ENCODE measurements around the gene RAB31.
"Not testable (repeated sequence)": the region's sequence is repeated elsewhere in the genome, so short reads cannot be mapped to it uniquely, and the experiment has no call there.

RAB31 gene

DNA sequence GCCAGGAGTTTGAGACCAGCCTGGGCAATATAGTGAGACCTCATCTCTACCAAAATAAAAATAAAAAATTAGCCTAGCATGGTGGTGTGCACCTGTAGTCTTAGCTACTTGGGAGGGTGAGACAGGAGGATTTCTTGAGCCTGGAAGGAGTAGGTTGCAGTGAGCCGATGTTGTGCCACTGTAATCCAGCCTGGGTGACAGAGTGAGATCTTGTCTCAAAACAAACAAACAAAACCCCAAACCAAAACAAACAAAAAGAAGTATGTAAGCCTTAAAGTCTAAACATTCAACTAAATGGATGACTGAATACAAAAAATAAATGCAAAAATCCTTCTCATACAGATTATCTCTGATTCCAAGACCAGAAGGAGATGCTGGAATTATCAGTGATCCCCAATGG is 58.6 kb downstream of the RAB31 start:
- Histone ChIP-seq H3K9me3 (peaks cover 3% of the 10 kb centered on the region), H3K4me2 (peak overlapping the region; percentile 87), H3K27me3 (no peaks in the 10 kb centered on the region), H3K9ac (peak overlapping the region; percentile 46; the same call in 1 of the 2 replicates), H4K20me1 (no peaks in the 10 kb centered on the region), H3K36me3 (no peaks in the 10 kb centered on the region), H3K4me3 (no peak overlapping the region), H3K27ac (peak overlapping the region; percentile 85), H3K4me1 (peaks cover 34% of the 10 kb centered on the region)
- TF ChIP-seq Cebpa-rat (IDR thresholded peaks at IDR 0.05) = no peak

DNA sequence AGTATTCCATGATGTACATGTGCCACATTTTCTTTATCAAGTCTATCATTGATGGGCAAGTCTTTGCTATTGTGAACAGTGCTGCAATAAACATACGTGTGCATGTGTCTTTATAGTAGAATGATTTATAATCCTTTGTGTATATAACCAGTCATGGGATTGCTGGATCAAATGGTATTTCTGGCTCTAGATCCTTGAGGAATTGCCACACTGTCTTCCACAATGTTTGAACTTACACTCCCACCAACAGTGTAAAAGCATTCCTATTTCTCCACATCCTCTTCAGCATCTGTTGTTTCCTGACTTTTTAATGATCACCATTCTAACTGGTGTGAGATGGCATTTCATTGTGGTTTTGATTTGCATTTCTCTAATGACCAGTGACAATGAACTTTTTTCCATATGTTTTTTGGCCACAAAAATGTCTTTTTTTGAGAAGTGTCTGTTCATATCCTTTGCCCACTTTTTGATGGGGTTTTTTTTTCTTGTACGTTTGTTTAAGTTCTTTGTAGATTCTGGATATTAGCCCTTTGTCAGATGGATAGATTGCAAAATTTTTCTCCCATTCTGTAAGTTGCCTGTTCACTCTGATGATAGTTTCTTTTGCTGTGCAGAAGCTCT is 60.1 kb downstream of the RAB31 start:
- not testable (repeated sequence) for H3K36me3 ChIP-seq, H3K9ac ChIP-seq, H3K4me2 ChIP-seq, H4K20me1 ChIP-seq, H3K27me3 ChIP-seq, H3K27ac ChIP-seq, H3K9me3 ChIP-seq, H3K4me3 ChIP-seq
- peaks cover 22% of the 10 kb centered on the region for H3K4me1 ChIP-seq

DNA sequence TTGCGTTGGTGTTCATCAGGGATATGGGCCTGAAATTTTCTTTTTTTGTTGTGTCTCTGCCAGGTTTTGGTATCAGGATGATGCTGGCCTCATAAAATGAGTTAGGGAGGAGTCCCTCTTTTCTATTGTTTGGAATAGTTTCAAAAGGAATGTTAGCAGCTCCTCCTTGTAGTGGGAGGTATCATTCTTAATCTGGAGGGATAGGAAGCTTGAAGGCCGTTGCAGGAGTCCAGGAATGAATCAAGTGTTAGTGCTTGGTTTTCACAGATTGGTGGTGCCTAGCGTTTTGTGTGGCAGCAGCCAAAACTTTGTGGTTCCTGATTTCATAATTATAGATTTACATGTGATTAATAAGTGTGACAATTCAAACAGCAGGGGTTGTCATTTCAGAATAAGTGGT is 62.0 kb downstream of the RAB31 start:
- not testable (repeated sequence) for H3K36me3 ChIP-seq, H3K9me3 ChIP-seq, H3K4me2 ChIP-seq, H4K20me1 ChIP-seq, H3K27me3 ChIP-seq, H3K9ac ChIP-seq, H3K27ac ChIP-seq, H3K4me3 ChIP-seq
- peaks cover 18% of the 10 kb centered on the region for H3K4me1 ChIP-seq

DNA sequence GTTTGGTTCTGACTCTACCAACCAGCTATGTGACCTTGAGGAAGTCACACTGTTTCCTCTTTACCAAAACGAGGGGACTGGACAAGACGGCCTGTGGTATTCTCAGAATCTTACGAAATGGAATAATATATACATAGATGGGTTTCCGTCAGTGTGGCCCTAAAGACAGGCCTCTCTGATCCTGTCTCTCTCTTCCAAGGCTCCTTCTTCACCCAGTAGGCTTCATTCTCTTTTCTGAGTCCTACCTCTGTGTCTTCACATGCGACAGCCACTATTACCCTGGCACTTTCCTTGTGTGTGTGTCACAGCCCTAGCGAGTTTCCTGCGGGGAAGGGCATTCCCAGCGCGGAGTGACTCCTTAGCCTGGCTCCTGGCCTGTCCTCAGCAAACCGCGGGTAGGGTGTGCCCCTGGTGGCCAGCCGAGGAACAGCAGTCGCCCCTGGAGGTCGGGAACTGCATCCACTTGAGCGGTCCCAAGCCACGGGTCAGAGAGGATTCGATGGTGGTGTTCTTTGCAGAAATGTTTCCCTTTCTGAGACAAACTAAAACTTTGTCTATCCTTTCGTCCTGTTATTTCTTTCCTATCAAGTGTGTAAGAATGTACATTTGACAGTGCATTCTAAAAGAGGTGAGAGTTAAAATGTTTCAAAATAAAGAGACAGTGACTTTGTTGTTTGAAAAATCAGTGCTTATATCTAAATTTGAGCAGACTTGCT is 63.3 kb downstream of the RAB31 start:
- H3K9me3 ChIP-seq = peaks cover 3% of the 10 kb centered on the region
- no peaks in the 10 kb centered on the region for H3K27me3 ChIP-seq
- H3K27ac ChIP-seq = no peak overlapping the region
- no peaks in the 10 kb centered on the region for H3K36me3 ChIP-seq
- peaks cover 5% of the 10 kb centered on the region for H3K4me1 ChIP-seq
- no peak overlapping the region for H3K9ac ChIP-seq
- no peaks in the 10 kb centered on the region for H4K20me1 ChIP-seq
- no peak overlapping the region for H3K4me2 ChIP-seq
- H3K4me3 ChIP-seq = no peak overlapping the region
- no peak for TF ChIP-seq Cebpa-rat (IDR thresholded peaks at IDR 0.05)

DNA sequence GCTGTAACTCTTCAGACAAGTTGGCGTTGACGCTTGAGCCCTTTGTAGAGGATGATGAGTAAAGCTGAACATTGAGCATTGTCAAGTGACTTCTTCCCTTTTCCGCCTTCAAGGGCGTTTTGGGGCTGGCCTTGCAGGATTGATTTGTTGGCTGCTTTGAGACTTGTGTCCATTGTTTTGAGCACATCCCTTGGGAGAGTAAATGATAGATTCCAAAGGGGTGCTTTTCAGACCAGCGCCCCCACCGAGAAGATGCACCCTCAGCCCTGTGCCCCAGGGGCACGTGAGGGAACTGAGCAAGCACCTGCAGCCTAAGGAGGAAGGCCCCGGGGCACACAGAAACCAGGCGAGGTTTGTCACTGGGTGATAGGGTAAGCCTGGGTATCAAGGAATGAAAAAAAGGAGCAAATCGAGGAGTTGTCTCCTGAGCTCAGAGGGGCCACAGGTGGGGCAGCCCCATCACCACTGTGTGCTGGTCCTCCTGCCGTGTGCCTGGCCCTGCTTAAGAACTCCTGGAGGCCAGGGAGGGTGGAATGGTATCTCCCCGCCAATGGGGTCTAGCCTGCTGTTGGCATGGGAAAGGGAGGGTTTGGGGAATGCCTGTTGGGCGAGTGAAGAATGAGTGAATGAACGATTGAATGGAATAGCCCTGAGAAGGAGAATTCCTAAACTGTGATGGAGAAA is 64.0 kb downstream of the RAB31 start:
- no peaks in the 10 kb centered on the region for H3K4me1 ChIP-seq
- H3K36me3 ChIP-seq = no peaks in the 10 kb centered on the region
- H3K27ac ChIP-seq = no peak overlapping the region
- H3K27me3 ChIP-seq = no peaks in the 10 kb centered on the region
- H3K4me2 ChIP-seq = no peak overlapping the region
- H3K9me3 ChIP-seq = peaks cover 3% of the 10 kb centered on the region
- H3K9ac ChIP-seq = no peak overlapping the region
- H3K4me3 ChIP-seq = no peak overlapping the region
- no peak for TF ChIP-seq Cebpa-rat (IDR thresholded peaks at IDR 0.05)
- no peaks in the 10 kb centered on the region for H4K20me1 ChIP-seq

DNA sequence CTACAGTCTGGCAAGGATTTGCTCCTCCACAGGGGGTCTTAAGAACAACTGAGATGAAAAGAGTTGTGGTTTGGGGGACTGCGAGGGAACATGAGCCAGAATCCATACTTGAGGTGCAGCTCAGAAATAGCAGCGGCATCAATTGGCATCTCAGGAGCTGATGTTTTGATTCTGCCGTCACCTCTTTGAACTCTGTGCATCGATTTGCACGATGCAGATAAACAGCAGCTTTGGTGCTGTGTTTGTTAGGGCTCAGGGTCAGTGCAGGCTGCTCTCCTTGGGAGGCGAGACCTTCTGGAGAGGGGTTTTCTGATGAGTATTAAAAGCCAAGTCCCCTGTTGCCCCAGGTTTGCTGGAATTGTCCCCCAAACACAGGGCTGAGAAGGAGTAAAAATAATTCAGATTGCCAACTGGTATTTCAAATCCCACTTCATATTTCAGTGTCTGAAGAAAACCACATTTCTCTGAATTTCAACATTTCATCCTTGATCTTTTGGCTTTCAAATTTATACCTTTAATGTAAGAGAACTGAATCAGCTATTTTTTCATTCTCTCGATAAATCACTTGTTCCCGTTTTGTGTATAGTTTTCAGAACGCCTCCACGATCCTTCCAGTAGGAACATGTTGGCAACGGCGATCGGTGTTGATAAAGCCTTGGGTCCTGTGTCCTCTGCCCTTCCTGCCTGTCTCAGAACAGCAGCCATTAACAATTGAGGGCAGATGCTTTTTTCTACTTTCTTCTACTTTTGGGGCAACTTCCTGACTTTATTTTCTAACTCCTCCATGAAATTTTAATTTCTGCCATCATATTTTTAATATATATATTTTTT is 65.0 kb downstream of the RAB31 start:
- Histone ChIP-seq H3K4me1 (no peaks in the 10 kb centered on the region), H3K4me2 (no peak overlapping the region), H3K9me3 (peaks cover 3% of the 10 kb centered on the region), H3K27me3 (no peaks in the 10 kb centered on the region), H4K20me1 (no peaks in the 10 kb centered on the region), H3K27ac (no peak overlapping the region), H3K9ac (no peak overlapping the region), H3K4me3 (no peak overlapping the region), H3K36me3 (no peaks in the 10 kb centered on the region)
- no peak for TF ChIP-seq Cebpa-rat (IDR thresholded peaks at IDR 0.05)

DNA sequence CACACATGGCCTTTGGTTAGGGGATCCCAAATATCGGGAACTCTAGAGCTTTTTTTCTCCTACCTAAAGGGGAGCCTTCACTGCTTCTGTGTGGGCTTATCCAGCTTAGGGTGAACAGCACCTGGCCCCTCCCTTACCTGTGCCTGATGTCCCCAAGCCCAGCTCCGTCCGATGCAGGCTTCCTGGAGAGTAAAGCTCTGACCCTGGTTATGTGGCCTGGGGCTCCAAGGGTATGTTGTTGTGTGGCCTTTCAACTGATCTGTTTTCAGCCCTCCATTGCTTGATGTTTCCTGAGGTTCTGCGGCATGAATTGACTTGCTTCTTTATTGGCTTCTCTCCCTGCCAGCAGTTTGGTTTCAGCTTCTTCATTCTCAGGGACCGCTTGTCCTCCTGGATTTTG is 66.0 kb downstream of the RAB31 start:
- Histone ChIP-seq H3K27me3 (no peaks in the 10 kb centered on the region), H3K9me3 (peaks cover 3% of the 10 kb centered on the region), H3K27ac (no peak overlapping the region), H3K4me1 (no peaks in the 10 kb centered on the region), H4K20me1 (no peaks in the 10 kb centered on the region), H3K36me3 (no peaks in the 10 kb centered on the region), H3K4me3 (no peak overlapping the region), H3K4me2 (no peak overlapping the region), H3K9ac (no peak overlapping the region)
- no peak for TF ChIP-seq Cebpa-rat (IDR thresholded peaks at IDR 0.05)

DNA sequence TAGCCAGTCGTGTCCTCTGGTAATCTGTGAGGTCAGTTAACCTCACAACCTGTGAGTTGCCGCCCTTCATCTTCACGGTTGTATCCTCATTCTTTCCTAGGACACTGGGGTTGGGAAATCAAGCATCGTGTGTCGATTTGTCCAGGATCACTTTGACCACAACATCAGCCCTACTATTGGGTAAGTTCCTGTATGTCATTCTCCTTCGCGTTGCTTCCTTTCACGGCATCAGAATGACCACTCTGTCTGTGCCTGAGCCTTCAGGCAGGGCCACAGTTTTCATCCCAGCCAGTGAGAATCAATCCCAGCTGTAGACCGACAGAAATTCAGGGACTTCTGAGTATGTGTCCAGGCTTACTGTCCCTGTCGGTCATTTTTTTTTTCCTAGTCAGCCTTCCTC is 67.1 kb downstream of the RAB31 start:
- H3K4me1 ChIP-seq = no peaks in the 10 kb centered on the region
- TF ChIP-seq Cebpa-rat (IDR thresholded peaks at IDR 0.05) = no peak

DNA sequence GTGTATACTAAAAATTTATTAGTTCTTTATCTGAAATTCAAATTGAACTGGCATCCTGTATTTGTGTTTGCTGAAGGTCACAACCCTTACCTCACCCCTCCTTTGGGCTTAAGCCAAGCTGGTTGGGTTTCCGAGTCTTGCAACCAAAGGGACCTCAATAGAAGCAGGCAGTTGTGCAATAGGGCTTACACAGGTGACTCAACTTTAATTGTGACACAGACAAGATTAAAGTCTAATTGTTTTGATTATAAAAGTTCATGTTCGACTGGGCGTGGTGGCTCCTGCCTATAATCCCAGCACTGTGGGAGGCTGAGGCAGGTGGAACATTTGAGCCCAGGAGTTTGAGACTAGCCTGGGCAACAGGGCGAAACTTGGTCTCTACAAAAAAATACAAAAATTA is 71.5 kb downstream of the RAB31 start:
- no peaks in the 10 kb centered on the region for H4K20me1 ChIP-seq
- H3K9me3 ChIP-seq = no peaks in the 10 kb centered on the region
- H3K27me3 ChIP-seq = no peaks in the 10 kb centered on the region
- H3K4me2 ChIP-seq = no peak overlapping the region
- H3K36me3 ChIP-seq = no peaks in the 10 kb centered on the region
- no peak overlapping the region for H3K4me3 ChIP-seq
- H3K27ac ChIP-seq = no peak overlapping the region
- H3K9ac ChIP-seq = no peak overlapping the region
- H3K4me1 ChIP-seq = no peaks in the 10 kb centered on the region
- TF ChIP-seq Cebpa-rat (IDR thresholded peaks at IDR 0.05) = no peak

More for the DNA sequence above, 67.1 kb downstream of the RAB31 start:
- no peak overlapping the region for H3K27ac ChIP-seq
- H3K9me3 ChIP-seq = peaks cover 3% of the 10 kb centered on the region
- H3K4me3 ChIP-seq = no peak overlapping the region
- H3K9ac ChIP-seq = no peak overlapping the region
- no peaks in the 10 kb centered on the region for H3K36me3 ChIP-seq
- no peaks in the 10 kb centered on the region for H3K27me3 ChIP-seq
- H3K4me2 ChIP-seq = no peak overlapping the region
- no peaks in the 10 kb centered on the region for H4K20me1 ChIP-seq
